Gastroesophageal sphincter (tissue), 4 donors: ENCODE results near the gene BTBD7. TPM values are rescaled to one million over a fixed set of nuclear protein-coding genes. Genes with fewer than 3 reads are reported as not detected.

Experiments used
- ATAC-seq: fragments of 150-250 bp; one replicate; pipeline ENCODE4 v1.9.1; 2016; ENCODE audit warnings: mild to moderate bottlenecking, moderate library complexity
- H3K27ac ChIP-seq, 4 donors: fragments of 200-600 bp; sonication (generic) in 3 of 4; 1 replicate in 3 of 4; 2 replicates in 1 of 4; pipeline ENCODE4 v1.5.1; 2016 to 2019
- H3K27me3 ChIP-seq: fragments of 200-600 bp; sonication (generic); one replicate; pipeline ENCODE4 v1.5.1; 2019
- H3K36me3 ChIP-seq, 2 donors: fragments of 200-600 bp; sonication (generic); one replicate each; pipeline ENCODE4 v1.5.1; 2019; ENCODE audit warnings: control low read depth in 1 of 2
- H3K4me1 ChIP-seq, 3 donors: fragments of 200-600 bp; sonication (generic); 1 replicate in 2 of 3; 2 replicates in 1 of 3; pipeline ENCODE4 v1.5.1; 2016 to 2019; ENCODE audit warnings: control low read depth in 2 of 3
- H3K4me3 ChIP-seq, 2 donors: fragments of 200-600 bp; sonication (generic); one replicate each; pipeline ENCODE4 v1.5.1; 2019; ENCODE audit warnings: mild to moderate bottlenecking in 1 of 2, moderate library complexity in 1 of 2
- H3K9me3 ChIP-seq, 3 donors: fragments of 200-600 bp; sonication (generic); one replicate each; pipeline ENCODE4 v1.5.1; 2017 to 2019; ENCODE audit warnings: control low read depth in 2 of 3
- EP300 ChIP-seq: sonication (generic); formaldehyde crosslinking; IDR thresholded peaks from one replicate; pipeline ENCODE4 v1.6.1; 2017; ENCODE audit warnings: antibody characterized with exemption, mild to moderate bottlenecking
- POLR2A ChIP-seq, 2 donors: fragments of 450-650 bp; IDR thresholded peaks; one replicate each; pipeline ENCODE4 v1.6.1; 2017; ENCODE audit warnings: antibody characterized with exemption in 2 of 2, mild to moderate bottlenecking in 2 of 2, moderate library complexity in 1 of 2
- POLR2AphosphoS5 ChIP-seq: sonication (generic); formaldehyde crosslinking; IDR thresholded peaks from one replicate; pipeline ENCODE4 v1.6.1; 2017; ENCODE audit warnings: antibody characterized with exemption
- WGBS, 2 donors: methylation state at CpG; one replicate each; pipeline ENCODE4 v1.1.5; 2018; ENCODE audit warnings: low coverage in 1 of 2; 5-methylcytosine and 5-hydroxymethylcytosine counted together
- total RNA-seq, 4 donors: library from RNA; depleted of rRNA; stranded (reverse); fragments of >200 nt; gene quantifications; one replicate each; pipeline ENCODE4 v1.1.0, GENCODE V29; 2016
- TF ChIP-seq, protein P1 (sequence below), 4 experiments: fragments of 200-600 bp in 2 of 4; fragments of 450-650 bp in 2 of 4; sonication (generic) in 1 of 4; IDR thresholded peaks; one replicate each; pipeline ENCODE4 v1.5.1; 2017 to 2019; ENCODE audit warnings: antibody characterized with exemption in 4 of 4, mild to moderate bottlenecking in 2 of 4, moderate library complexity in 2 of 4

Gene BTBD7
- total RNA-seq, 4 donors from 2014 or later = 29.9 to 35.6 (median 33.0) TPM

- TF ChIP-seq, protein P1, sequence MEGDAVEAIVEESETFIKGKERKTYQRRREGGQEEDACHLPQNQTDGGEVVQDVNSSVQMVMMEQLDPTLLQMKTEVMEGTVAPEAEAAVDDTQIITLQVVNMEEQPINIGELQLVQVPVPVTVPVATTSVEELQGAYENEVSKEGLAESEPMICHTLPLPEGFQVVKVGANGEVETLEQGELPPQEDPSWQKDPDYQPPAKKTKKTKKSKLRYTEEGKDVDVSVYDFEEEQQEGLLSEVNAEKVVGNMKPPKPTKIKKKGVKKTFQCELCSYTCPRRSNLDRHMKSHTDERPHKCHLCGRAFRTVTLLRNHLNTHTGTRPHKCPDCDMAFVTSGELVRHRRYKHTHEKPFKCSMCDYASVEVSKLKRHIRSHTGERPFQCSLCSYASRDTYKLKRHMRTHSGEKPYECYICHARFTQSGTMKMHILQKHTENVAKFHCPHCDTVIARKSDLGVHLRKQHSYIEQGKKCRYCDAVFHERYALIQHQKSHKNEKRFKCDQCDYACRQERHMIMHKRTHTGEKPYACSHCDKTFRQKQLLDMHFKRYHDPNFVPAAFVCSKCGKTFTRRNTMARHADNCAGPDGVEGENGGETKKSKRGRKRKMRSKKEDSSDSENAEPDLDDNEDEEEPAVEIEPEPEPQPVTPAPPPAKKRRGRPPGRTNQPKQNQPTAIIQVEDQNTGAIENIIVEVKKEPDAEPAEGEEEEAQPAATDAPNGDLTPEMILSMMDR (IDR thresholded peaks at IDR 0.05) = no peak
- TF ChIP-seq EP300 = no peak
- no peak for TF ChIP-seq POLR2AphosphoS5
- TF ChIP-seq POLR2A (IDR thresholded peaks at IDR 0.05) = no peak
- H3K9me3 ChIP-seq = no peaks in the 10 kb centered on the region
- 81 to 95% methylated on average over 6 of the region's 6 CpGs for WGBS, 2 donors
- H3K27me3 ChIP-seq = no peaks in the 10 kb centered on the region
- H3K36me3 ChIP-seq = peaks cover 0 to 14% of the 10 kb centered on the region in 2 donors
- H3K27ac ChIP-seq = no peak overlapping the region
- H3K4me3 ChIP-seq = no peak overlapping the region
- ATAC-seq = no peak
- peaks cover 0 to 19% (median 3%) of the 10 kb centered on the region in 3 donors for H3K4me1 ChIP-seq
These were observed 37.2 kb downstream of the BTBD7 start for GRCh38 chr14:93295541-93296220.

GRCh38 chr14:93286212-93286890 is 46.5 kb downstream of the BTBD7 start:
- Histone ChIP-seq H3K9me3 (no peaks in the 10 kb centered on the region), H3K4me1 (peaks cover 0 to 21% (median 0%) of the 10 kb centered on the region in 3 donors), H3K36me3 (peaks cover 0 to 20% of the 10 kb centered on the region in 2 donors), H3K4me3 (no peak overlapping the region), H3K27ac (no peak overlapping the region), H3K27me3 (no peaks in the 10 kb centered on the region)
- no peak for ATAC-seq
- TF ChIP-seq POLR2AphosphoS5 (no peak), POLR2A (IDR thresholded peaks at IDR 0.05) (no peak), EP300 (no peak)
- TF ChIP-seq, protein P1 (IDR thresholded peaks at IDR 0.05) = no peak
- 83 to 92% methylated on average over 2 to 4 of the region's 4 CpGs for WGBS, 2 donors

- ATAC-seq = no peak
- Histone ChIP-seq H3K4me3 (no peak overlapping the region), H3K4me1 (peaks cover 0 to 21% (median 0%) of the 10 kb centered on the region in 3 donors), H3K27ac (no peak overlapping the region), H3K27me3 (no peaks in the 10 kb centered on the region), H3K36me3 (peaks cover 0 to 17% of the 10 kb centered on the region in 2 donors), H3K9me3 (no peaks in the 10 kb centered on the region)
- TF ChIP-seq, protein P1 (IDR thresholded peaks at IDR 0.05) = no peak
- TF ChIP-seq POLR2A (IDR thresholded peaks at IDR 0.05) = no peak
- TF ChIP-seq EP300 = no peak
- TF ChIP-seq POLR2AphosphoS5 = no peak
- 34 to 40% methylated on average over 2 of the region's 2 CpGs for WGBS, 2 donors
These were observed 47.8 kb downstream of the BTBD7 start for GRCh38 chr14:93285044-93285443.

GRCh38 chr14:93281937-93282336 is 50.9 kb downstream of the BTBD7 start:
- TF ChIP-seq EP300 = no peak
- no peak for TF ChIP-seq POLR2AphosphoS5
- TF ChIP-seq POLR2A (IDR thresholded peaks at IDR 0.05) = no peak
- TF ChIP-seq, protein P1 (IDR thresholded peaks at IDR 0.05) = no peak
- H3K36me3 ChIP-seq = peaks cover 0 to 9% of the 10 kb centered on the region in 2 donors
- no peak for ATAC-seq
- WGBS, 2 donors = 70 to 80% methylated on average over 1 of the region's 1 CpG
- peaks cover 0 to 21% (median 0%) of the 10 kb centered on the region in 3 donors for H3K4me1 ChIP-seq
- H3K27me3 ChIP-seq = no peaks in the 10 kb centered on the region
- no peak overlapping the region for H3K27ac ChIP-seq
- H3K9me3 ChIP-seq = no peaks in the 10 kb centered on the region
- no peak overlapping the region for H3K4me3 ChIP-seq

GRCh38 chr14:93280743-93281142 is 52.1 kb downstream of the BTBD7 start:
- whole genome bisulfite sequencing, 2 donors = 54 to 60% methylated on average over 4 to 5 of the region's 5 CpGs
- peaks cover 0 to 13% (median 0%) of the 10 kb centered on the region in 3 donors for H3K4me1 ChIP-seq
- H3K27me3 ChIP-seq = no peaks in the 10 kb centered on the region
- H3K9me3 ChIP-seq = no peaks in the 10 kb centered on the region
- no peak overlapping the region for H3K27ac ChIP-seq
- ATAC-seq = no peak
- TF ChIP-seq, protein P1 (IDR thresholded peaks at IDR 0.05) = no peak
- TF ChIP-seq POLR2A (IDR thresholded peaks at IDR 0.05) = no peak
- TF ChIP-seq EP300 = no peak
- TF ChIP-seq POLR2AphosphoS5 = no peak
- H3K4me3 ChIP-seq = no peak overlapping the region
- peaks cover 0 to 9% of the 10 kb centered on the region in 2 donors for H3K36me3 ChIP-seq
